Islet of Langerhans (tissue), 1 donor: ENCODE data around the gene LIM2.

Experiments used
- FAIRE-seq: peaks from one replicate; lab custom pipeline; 2011; peaks lifted over from hg19 to GRCh38; lab: Jason Lieb, UNC

Gene LIM2

GRCh38 chr19:51338563-51339312 lies 49.0 kb downstream of the LIM2 start:
- FAIRE-seq = no peak

GRCh38 chr19:51337861-51338562 lies 49.8 kb downstream of the LIM2 start:
- FAIRE-seq = no peak

DNA sequence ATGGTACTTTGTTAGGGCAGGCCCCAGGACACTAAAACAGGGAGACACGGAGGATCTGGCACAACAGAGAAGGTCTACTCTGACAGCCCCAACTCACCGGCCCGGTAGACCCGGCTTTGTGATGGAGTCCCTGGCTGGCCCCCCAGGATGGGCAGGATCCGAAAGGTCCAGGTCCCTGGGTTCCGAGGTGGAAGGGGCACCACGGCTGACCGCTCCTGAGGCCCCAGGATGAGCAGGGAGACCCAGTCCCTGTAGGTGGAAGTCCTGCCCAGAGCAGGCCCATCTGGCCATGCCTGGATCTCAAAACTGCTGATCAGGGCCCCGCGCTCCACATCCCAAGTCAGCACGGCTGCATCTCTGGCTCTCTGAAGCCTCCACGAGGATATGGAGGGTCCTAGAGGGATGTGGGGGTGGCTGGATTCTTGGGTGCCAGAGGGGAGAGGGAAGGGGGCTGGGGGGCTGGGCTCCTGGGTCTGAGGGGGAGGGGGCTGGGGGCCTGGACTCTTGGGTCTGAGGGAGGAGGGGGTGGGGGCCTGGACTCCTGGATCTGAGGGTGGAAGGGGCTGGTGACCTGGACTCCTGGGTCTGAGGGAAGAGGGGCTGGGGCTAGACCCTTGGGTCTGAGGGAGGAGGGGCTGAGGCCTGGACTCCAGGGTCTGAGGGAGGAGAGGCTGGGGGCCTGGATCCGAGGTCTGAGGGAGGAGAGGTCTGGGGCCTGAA lies 50.5 kb downstream of the LIM2 start:
- no peak for FAIRE-seq

GRCh38 chr19:51333836-51334460 lies 53.8 kb downstream of the LIM2 start:
- FAIRE-seq = no peak

DNA sequence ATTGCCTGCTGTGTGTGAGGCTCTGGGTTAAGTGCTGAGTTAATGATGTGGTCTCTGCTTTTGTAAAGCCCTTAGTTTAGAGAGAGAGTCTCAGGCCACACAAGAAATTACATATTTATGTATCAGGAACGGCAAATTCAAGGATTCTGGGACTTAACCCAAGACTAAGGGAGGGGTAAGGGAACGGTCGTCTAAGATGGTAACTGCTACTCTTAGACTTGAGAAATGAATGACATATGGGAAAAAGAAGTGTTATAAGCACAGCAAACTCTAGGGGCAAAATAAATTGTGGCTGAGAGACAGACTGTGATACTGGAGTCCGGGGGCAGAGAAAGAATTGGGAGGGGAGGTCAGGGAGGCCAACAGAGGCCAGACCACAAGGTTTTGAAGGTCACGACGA lies 56.1 kb downstream of the LIM2 start:
- no peak for FAIRE-seq

DNA sequence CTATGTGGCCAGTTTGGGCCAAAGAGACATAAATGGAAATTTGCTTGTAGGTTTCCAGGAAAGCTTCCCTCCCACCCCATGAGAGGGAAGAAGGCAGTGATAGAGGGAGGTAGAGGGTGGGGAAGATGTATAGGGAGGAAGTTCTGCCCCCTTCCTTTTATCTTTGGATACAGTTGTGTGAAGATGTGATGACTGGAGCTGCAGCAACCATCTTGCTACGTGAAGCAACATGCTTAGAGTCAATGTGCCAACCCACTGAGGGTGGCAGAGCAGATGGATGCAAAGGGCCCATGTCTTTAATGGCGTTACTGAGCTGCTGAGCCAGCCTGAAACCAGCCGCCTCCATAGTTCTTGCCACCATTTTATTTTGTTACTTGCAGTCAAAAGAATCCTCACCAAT lies 56.6 kb downstream of the LIM2 start:
- FAIRE-seq = no peak

GRCh38 chr19:51330366-51330765 lies 57.4 kb downstream of the LIM2 start:
- FAIRE-seq = no peak
